Activated naive CD4-positive, alpha-beta T cell treated with anti-CD3 and anti-CD28 coated beads, Interleukin-2, amount 10 ng/mL, durations not matched to agents 7 days and 5 days (primary cell): ENCODE data around the gene TSSK2.
A peak's percentile ranks its signal among the peaks of the same experiment; 100 is the strongest.

Source experiments
- CTCF ChIA-PET: fragments of 350-600 bp; sonication (Branson Sonifier 250); formaldehyde crosslinking; loops from one replicate; lab custom pipeline; 2021; ENCODE audit warnings: antibody characterized with exemption; lab: Charles Lee
- DNase-seq: peaks from one replicate; pipeline ENCODE4 v3.0.0-alpha.2; 2020
- H3K27ac Mint-ChIP-seq: one replicate; pipeline ENCODE4 v1.8.0; 2021; ENCODE audit warnings: mild to moderate bottlenecking, moderate library complexity, mixed read lengths
- H3K27me3 Mint-ChIP-seq: one replicate; pipeline ENCODE4 v1.8.0; 2021; ENCODE audit warnings: mild to moderate bottlenecking, mixed read lengths
- H3K36me3 Mint-ChIP-seq: one replicate; pipeline ENCODE4 v1.8.0; 2021; ENCODE audit warnings: mixed read lengths
- H3K4me1 Mint-ChIP-seq: one replicate; pipeline ENCODE4 v1.8.0; 2021; ENCODE audit warnings: mixed read lengths
- H3K4me3 Mint-ChIP-seq: one replicate; pipeline ENCODE4 v1.8.0; 2021; ENCODE audit warnings: mild to moderate bottlenecking, moderate library complexity, mixed read lengths
- H3K9me3 Mint-ChIP-seq: one replicate; pipeline ENCODE4 v1.8.0; 2021; ENCODE audit warnings: mixed read lengths

TSSK2 gene

DNA sequence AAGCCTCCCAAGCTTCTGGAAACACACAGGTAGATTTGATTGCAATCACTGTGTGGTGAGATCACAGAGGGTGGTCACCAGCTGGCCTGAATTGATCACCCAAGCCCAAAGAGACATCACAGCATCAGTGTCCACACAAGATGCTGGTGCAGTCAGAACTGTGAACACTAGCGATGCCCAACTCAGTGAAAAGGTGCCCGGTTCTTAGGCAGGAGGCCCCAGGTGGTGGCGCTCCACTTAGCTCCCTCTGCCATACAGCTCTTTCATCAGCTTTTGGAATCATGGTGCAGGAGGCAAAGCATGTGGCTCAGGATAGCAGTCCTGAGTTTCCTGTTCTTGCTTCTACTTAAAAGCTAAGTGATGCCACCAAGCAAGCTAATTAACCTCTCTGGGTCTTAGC, 20.0 kb upstream of the TSSK2 start:
- CTCF ChIA-PET = interaction anchor here (1.1 to 1.7 kb wide), 3 partner anchors 9 to 33 kb away, joined by 4 to 5 read pairs (median 4); partner anchors contain the start of genes DGCR2 and ESS2
- Mint-ChIP-seq H3K9me3 (no peaks in the 10 kb centered on the region), H3K36me3 (peaks cover 20% of the 10 kb centered on the region), H3K4me1 (peaks cover 72% of the 10 kb centered on the region), H3K27ac (peak overlapping the region; percentile 78), H3K27me3 (no peaks in the 10 kb centered on the region), H3K4me3 (no peak overlapping the region)
- no peak for DNase-seq

- no peak for DNase-seq
- Mint-ChIP-seq H3K9me3 (no peaks in the 10 kb centered on the region), H3K27ac (peak overlapping the region; percentile 78), H3K36me3 (peaks cover 21% of the 10 kb centered on the region), H3K27me3 (no peaks in the 10 kb centered on the region), H3K4me1 (peaks cover 72% of the 10 kb centered on the region), H3K4me3 (no peak overlapping the region)
- CTCF ChIA-PET = interaction anchor here (1.7 kb wide), 1 partner anchor 9 kb away, joined by 5 read pairs; no protein-coding TSS in a partner anchor
Measured at GRCh38 chr22:19111584-19111983, 19.5 kb upstream of the TSSK2 start.

DNA sequence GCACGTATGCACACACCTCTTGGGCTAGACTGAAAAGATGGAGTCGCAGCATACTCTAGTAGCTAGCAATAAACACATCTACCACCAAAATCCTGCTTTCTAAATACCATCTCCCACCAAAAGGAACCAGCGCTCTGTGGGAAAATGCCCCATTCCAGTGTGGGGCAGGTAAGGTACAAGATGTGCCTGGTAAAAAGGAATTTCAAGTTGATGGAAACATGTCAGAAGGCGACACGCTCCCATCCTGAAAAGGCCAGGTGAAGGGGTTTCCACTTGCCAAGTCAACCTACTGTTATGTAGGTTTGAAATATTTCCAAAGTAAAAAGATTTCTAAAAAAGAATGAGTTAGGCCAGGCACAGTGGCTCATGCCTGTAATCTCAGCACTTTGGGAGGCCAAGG, 17.7 kb upstream of the TSSK2 start:
- Mint-ChIP-seq H3K4me3 (no peak overlapping the region), H3K36me3 (peaks cover 15% of the 10 kb centered on the region), H3K27ac (no peak overlapping the region), H3K27me3 (no peaks in the 10 kb centered on the region), H3K4me1 (peaks cover 73% of the 10 kb centered on the region), H3K9me3 (no peaks in the 10 kb centered on the region)
- CTCF ChIA-PET = no interaction called here
- DNase-seq = no peak

GRCh38 chr22:19114984-19115552, 16.0 kb upstream of the TSSK2 start:
- Mint-ChIP-seq H3K27ac (peak overlapping the region; percentile 49), H3K4me1 (peaks cover 70% of the 10 kb centered on the region), H3K9me3 (no peaks in the 10 kb centered on the region), H3K27me3 (no peaks in the 10 kb centered on the region), H3K4me3 (no peak overlapping the region), H3K36me3 (peaks cover 15% of the 10 kb centered on the region)
- CTCF ChIA-PET = no interaction called here
- peak; percentile 14 for DNase-seq

GRCh38 chr22:19115628-19116027, 15.5 kb upstream of the TSSK2 start:
- Mint-ChIP-seq H3K36me3 (peaks cover 18% of the 10 kb centered on the region), H3K4me1 (peaks cover 71% of the 10 kb centered on the region), H3K4me3 (no peak overlapping the region), H3K27me3 (no peaks in the 10 kb centered on the region), H3K27ac (peak overlapping the region; percentile 49), H3K9me3 (no peaks in the 10 kb centered on the region)
- CTCF ChIA-PET = no interaction called here
- peak; percentile 21 for DNase-seq

DNA sequence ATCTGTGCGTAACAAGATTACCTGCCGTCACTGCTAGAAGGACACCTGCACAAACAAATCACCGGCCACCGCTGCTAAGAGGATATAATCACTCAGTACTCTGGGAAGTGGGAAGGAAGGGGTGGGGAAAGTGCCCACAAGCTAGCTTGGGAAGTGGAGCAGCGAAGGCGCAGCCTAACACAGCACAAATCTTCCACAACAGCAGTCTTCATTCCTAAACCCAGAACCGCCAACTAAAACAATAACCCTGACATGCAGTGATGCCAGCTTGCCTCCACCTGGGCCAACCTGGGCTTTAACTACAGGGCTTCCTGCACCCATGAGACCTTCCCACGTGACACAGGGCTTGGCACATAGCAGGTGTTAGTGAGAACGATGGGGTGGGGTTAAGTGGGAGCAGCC, 14.0 kb upstream of the TSSK2 start:
- H3K36me3 Mint-ChIP-seq = peaks cover 18% of the 10 kb centered on the region
- H3K4me1 Mint-ChIP-seq = peaks cover 70% of the 10 kb centered on the region
- CTCF ChIA-PET = no interaction called here
- no peaks in the 10 kb centered on the region for H3K9me3 Mint-ChIP-seq
- no peaks in the 10 kb centered on the region for H3K27me3 Mint-ChIP-seq
- DNase-seq = peak; percentile 13
- H3K4me3 Mint-ChIP-seq = no peak overlapping the region
- H3K27ac Mint-ChIP-seq = no peak overlapping the region

DNA sequence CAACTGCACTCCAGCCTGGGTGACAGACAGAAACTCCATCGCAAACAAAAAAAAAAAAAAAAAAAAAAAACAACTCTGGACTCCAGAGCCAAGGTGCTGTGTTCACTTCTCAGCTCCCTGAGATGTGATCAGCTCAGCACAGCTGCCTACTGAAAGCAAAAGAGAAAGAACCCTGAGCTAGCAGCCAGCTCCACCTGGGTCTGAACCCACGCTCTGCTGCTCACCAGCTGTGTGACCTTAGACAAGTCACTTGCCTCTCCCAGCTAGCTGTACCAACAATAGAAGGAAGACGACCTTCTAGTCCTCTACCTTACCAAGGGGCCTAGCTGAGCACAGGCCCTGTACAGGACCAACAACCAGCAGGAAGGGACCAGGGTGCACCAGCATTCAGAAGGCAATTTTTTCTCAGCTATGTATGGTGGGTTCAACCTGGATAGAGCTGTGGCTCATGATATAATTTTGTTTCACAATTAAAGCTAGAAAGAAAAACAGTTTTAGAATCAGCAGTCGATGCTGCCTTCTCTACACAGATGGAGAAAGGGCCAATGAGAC, 12.7 kb upstream of the TSSK2 start:
- CTCF ChIA-PET = interaction anchor here (1.0 to 1.2 kb wide), 2 partner anchors 12 to 26 kb away, joined by 3 read pairs; partner anchors contain the start of gene ESS2

GRCh38 chr22:19119949-19120348, 11.2 kb upstream of the TSSK2 start:
- CTCF ChIA-PET = interaction anchor here (1.3 kb wide), 1 partner anchor 8 kb away, joined by 5 read pairs; no protein-coding TSS in a partner anchor
- peaks cover 13% of the 10 kb centered on the region for H3K36me3 Mint-ChIP-seq
- peaks cover 73% of the 10 kb centered on the region for H3K4me1 Mint-ChIP-seq
- no peak for DNase-seq
- H3K27ac Mint-ChIP-seq = no peak overlapping the region
- H3K9me3 Mint-ChIP-seq = no peaks in the 10 kb centered on the region
- peak overlapping the region; percentile 90 for H3K4me3 Mint-ChIP-seq
- peaks cover 15% of the 10 kb centered on the region for H3K27me3 Mint-ChIP-seq

More for the DNA sequence above, 12.7 kb upstream of the TSSK2 start:
- peaks cover 13% of the 10 kb centered on the region for H3K36me3 Mint-ChIP-seq
- H3K27me3 Mint-ChIP-seq = peaks cover 8% of the 10 kb centered on the region
- no peaks in the 10 kb centered on the region for H3K9me3 Mint-ChIP-seq
- peak overlapping the region; percentile 19 for H3K27ac Mint-ChIP-seq
- peak; percentile 46 for DNase-seq
- no peak overlapping the region for H3K4me3 Mint-ChIP-seq
- H3K4me1 Mint-ChIP-seq = peaks cover 74% of the 10 kb centered on the region

DNA sequence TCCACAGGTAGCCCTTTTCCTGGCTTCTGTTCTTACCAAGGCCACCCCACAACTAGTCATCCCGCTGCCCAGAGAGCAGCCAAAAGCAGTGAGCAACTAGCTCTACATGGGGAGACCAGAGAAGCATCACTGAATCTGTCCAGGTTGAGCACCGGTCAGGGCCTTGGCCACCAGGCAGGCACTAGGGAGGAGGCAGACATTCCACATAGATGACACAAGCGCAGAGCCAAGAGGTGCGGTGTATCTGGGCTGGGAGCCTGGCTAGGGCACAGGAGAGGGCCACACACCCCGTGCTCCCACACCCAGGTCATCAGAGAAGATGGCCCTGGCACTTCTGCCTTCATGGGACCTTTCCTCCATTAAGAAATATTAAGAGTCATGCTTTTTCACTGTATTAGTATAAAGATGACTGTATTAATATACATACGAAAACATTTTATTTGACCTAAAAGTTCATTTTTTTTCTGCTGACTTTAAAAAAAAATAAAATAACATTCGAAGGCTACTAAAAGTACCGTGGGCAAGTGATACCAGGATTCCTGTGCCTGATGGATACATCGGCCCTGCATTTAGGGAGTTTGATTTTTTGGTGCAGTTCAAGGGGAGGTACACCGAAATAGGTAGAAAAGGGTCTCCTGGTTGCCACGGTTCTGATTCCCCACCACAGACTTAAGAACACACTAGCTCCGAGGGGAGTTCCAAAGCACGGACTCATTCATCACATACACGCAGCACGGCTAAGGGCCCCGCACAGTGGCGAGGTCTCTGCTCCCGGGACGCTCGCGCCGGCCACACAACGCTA, 10.1 kb upstream of the TSSK2 start:
- H3K27me3 Mint-ChIP-seq = peaks cover 15% of the 10 kb centered on the region
- peaks cover 10% of the 10 kb centered on the region for H3K36me3 Mint-ChIP-seq
- peak overlapping the region; percentile 84 for H3K27ac Mint-ChIP-seq
- H3K4me1 Mint-ChIP-seq = peaks cover 65% of the 10 kb centered on the region
- no peaks in the 10 kb centered on the region for H3K9me3 Mint-ChIP-seq
- CTCF ChIA-PET = interaction anchor here (0.6 to 1.3 kb wide), 2 partner anchors 9 to 23 kb away, joined by 3 to 5 read pairs; partner anchors contain the start of gene ESS2
- peak overlapping the region; percentile 90 for H3K4me3 Mint-ChIP-seq
- no peak for DNase-seq

- H3K27ac Mint-ChIP-seq = peak overlapping the region; percentile 84
- CTCF ChIA-PET = interaction anchor here (0.6 to 1.0 kb wide), 2 partner anchors 23 to 508 kb away, joined by 3 read pairs; partner anchors contain the start of gene ESS2
- peaks cover 6% of the 10 kb centered on the region for H3K36me3 Mint-ChIP-seq
- no peaks in the 10 kb centered on the region for H3K9me3 Mint-ChIP-seq
- DNase-seq = peak; percentile 52
- peaks cover 58% of the 10 kb centered on the region for H3K4me1 Mint-ChIP-seq
- peaks cover 15% of the 10 kb centered on the region for H3K27me3 Mint-ChIP-seq
- H3K4me3 Mint-ChIP-seq = peak overlapping the region; percentile 90
Measured at GRCh38 chr22:19121631-19122142, 9.4 kb upstream of the TSSK2 start.

- peak; percentile 97 for DNase-seq
- Mint-ChIP-seq H3K27ac (peak within 1 kb of the TSS; percentile 84), H3K4me3 (peak within 1 kb of the TSS; percentile 90), H3K4me1 (peaks cover 53% of the 10 kb centered on the region), H3K36me3 (peaks cover 5% of the 10 kb centered on the region), H3K27me3 (peaks cover 15% of the 10 kb centered on the region), H3K9me3 (no peaks in the 10 kb centered on the region)
- CTCF ChIA-PET = interaction anchor here (1.0 to 1.1 kb wide), 2 partner anchors 12 to 508 kb away, joined by 3 to 4 read pairs; no protein-coding TSS in a partner anchor
Measured at GRCh38 chr22:19122143-19122751, 8.9 kb upstream of the TSSK2 start, which contains the start of gene DGCR2. TSS of gene DGCR2 (minus strand) at chr22:19122412. CDS start at chr22:19122206, 206 bp downstream.

DNA sequence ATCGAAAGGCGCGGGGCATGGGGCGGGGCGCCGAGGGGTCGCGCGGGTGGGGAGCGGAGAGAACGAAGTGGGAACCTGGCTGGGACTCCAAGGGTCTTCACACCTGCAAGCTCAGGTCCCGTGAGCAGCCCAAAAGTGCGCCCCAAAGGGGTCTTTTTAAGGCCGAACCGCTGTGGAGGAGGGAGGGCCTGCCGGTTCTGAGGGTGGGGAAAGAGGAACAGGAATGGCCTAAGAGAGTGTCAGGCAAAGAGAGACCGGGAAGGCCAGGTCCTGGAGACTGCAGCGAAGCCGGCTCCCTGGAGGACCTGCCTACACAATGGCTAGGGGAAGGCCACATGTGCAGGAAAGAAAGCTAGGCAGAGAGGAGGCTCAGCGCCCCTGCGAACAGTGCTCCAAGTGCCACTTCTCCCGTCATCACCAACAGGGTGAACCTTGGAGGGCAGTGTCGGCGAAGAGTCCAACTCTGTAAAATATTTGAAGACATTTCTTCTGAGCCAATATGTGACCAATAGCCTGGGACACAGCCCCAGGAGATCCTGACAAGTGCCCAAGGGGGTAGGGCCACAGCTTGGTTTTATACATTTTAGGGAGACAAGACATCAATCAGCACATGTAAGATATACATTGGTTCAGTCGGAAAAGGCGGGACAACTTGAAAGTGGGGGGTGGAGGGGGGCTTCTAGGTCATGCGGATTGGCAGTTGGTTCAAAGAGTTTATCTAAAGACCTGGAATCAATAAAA, 8.2 kb upstream of the TSSK2 start:
- H3K4me1 Mint-ChIP-seq = peaks cover 46% of the 10 kb centered on the region
- peak overlapping the region; percentile 83 for H3K27ac Mint-ChIP-seq
- no peaks in the 10 kb centered on the region for H3K9me3 Mint-ChIP-seq
- peak overlapping the region; percentile 78 for H3K4me3 Mint-ChIP-seq
- CTCF ChIA-PET = interaction anchor here (0.6 to 1.1 kb wide), 3 partner anchors 12 to 507 kb away, joined by 3 to 4 read pairs (median 3); no protein-coding TSS in a partner anchor
- DNase-seq = no peak
- H3K36me3 Mint-ChIP-seq = peaks cover 5% of the 10 kb centered on the region
- peaks cover 15% of the 10 kb centered on the region for H3K27me3 Mint-ChIP-seq

GRCh38 chr22:19123936-19124335, 7.2 kb upstream of the TSSK2 start:
- Mint-ChIP-seq H3K27ac (no peak overlapping the region), H3K36me3 (peaks cover 5% of the 10 kb centered on the region), H3K4me3 (no peak overlapping the region), H3K27me3 (peaks cover 15% of the 10 kb centered on the region), H3K9me3 (no peaks in the 10 kb centered on the region), H3K4me1 (peaks cover 37% of the 10 kb centered on the region)
- CTCF ChIA-PET = no interaction called here
- no peak for DNase-seq
